ENCODE results near the gene PI16. TPM values are rescaled to one million over a fixed set of nuclear protein-coding genes. Genes with fewer than 3 reads are reported as not detected.

PI16 gene
- 0.06 TPM in 1 of 5 replicates, not detected in the others for total RNA-seq (2022; extraction: Qiagen RNA extraction)

GRCh38 chr6:36954262-36954931 lies at the start of gene PI16:
TSS of gene PI16 (plus strand) at chr6:36954738. CDS start at chr6:36954761, 23 bp downstream.

GRCh38 chr6:36985808-36986703 lies 31.5 kb downstream of the PI16 start, which contains the start of gene MTCH1:
TSS of gene MTCH1 (minus strand) at chr6:36986196. CDS start at chr6:36986173, 23 bp downstream.

GRCh38 chr6:37005061-37005810 lies 50.7 kb downstream of the PI16 start, which contains the start of gene FGD2:
TSS of gene FGD2 (plus strand) at chr6:37005655. CDS start at chr6:37005818, 163 bp downstream.

Other genes with a start within 250 kb of the PI16 start
- 0.06 to 0.12 TPM (median 0.09 TPM) in 4 of 5 replicates, not detected in the other for gene CPNE5, start 115.3 kb upstream of the PI16 start, total RNA-seq (2022; extraction: Qiagen RNA extraction)
- gene PPIL1, start 79.9 kb upstream of the PI16 start, total RNA-seq (2022; extraction: Qiagen RNA extraction), result 40.7 to 48.6 TPM (median 43.7 TPM) in 5 replicates
- 14.8 to 18.8 TPM (median 16.5 TPM) in 5 replicates for gene C6orf89, start 68.8 kb upstream of the PI16 start, total RNA-seq (2022; extraction: Qiagen RNA extraction)
- 109 to 143 TPM (median 138 TPM) in 5 replicates for gene MTCH1, start 31.5 kb downstream of the PI16 start, total RNA-seq (2022; extraction: Qiagen RNA extraction)
- not detected in 5 replicates for gene FGD2, start 50.9 kb downstream of the PI16 start, total RNA-seq (2022; extraction: Qiagen RNA extraction)
- gene PIM1, start 215.4 kb downstream of the PI16 start, total RNA-seq (2022; extraction: Qiagen RNA extraction), result 11.9 to 19.6 TPM (median 19.4 TPM) in 5 replicates

All from A549 treated with CORT108297 at 1 μM for 4 hours (cell line).